NCI-H1105 (cell line): ENCODE data around the gene MSX2.
"Not testable (repeated sequence)": the region's sequence is repeated elsewhere in the genome, so short reads cannot be mapped to it uniquely, and the experiment has no call there.

Experiments
- DNase-seq: peaks from one replicate; lab custom pipeline; 2025; lab: John Stamatoyannopoulos, UW

MSX2 gene

GRCh38 chr5:174733091-174733690 is 8.8 kb downstream of the MSX2 start:
- DNase-seq: no peak

GRCh38 chr5:174733836-174734235 is 9.5 kb downstream of the MSX2 start:
- DNase-seq: peak; percentile 39

DNA sequence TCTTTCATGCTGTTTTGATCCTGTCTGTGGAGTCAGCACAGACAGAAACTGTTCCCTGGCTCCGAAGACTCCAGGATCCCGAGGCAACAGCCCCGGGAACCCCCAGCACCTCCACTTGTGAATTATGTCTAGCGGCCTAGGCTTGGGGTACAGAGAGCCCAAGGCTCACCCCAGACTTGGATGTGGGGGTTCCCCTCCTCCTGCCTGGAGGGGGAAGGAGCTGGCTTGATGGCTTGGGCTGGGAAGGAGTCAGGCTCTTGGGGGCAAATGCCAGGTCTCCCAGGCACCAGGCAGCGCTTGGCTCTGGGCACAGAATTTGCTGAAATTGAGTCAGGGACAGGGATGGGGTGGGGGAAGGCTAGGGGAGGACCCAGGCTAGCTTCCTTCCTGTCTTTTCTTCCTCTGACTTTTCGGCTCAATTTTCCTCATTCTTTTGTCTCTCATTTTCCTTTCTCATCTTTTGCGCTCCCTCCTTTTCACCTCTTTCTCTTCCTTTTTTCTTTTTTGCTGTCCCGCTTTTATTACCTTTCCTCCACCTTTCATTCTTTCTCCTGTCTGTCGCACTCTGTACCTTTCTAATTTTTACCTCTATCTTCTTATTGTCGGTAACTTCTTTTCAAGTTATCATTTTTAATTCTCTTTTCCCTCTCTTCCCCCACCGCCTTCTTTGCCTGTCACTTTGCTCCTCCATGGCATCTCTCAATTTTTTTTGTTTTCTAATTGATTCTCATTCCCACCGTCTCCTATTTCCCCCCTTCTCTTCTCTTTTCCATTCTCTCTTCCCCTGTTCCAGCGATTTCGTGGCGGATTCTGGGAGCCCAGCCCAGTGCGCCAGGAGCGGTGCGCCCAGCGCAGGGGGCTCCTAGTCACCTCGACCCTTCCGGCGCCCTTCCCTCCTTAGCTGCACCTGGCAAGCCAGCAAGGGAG is 10.5 kb downstream of the MSX2 start:
- no peak for DNase-seq

GRCh38 chr5:174735498-174736330 is 11.3 kb downstream of the MSX2 start:
- DNase-seq: peak; percentile 48

GRCh38 chr5:174736331-174736721 is 11.9 kb downstream of the MSX2 start:
- DNase-seq: no peak

- DNase-seq: no peak
Observed at GRCh38 chr5:174736777-174737176, 12.4 kb downstream of the MSX2 start.

DNA sequence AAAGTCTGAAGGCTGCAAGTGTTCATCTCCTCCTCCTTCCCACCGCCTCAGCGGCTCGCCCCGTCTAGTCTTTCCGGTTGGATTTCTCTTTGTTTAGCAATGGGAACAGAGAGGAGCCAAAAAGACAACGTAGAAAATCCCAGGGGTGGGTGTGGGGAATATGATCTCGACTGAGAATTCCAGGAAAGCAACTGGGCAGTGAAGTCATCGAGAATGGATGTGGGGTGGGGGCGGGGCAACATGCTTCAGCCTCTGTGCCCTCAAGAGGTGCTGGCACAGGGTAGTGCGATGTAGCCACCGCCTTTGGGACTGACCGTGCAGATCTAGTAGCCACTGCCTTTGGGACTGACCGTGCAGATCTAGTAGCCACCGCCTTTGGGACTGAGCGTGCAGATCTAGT is 12.9 kb downstream of the MSX2 start:
- DNase-seq: no peak

GRCh38 chr5:174741352-174741751 is 17.0 kb downstream of the MSX2 start:
- no peak for DNase-seq

DNA sequence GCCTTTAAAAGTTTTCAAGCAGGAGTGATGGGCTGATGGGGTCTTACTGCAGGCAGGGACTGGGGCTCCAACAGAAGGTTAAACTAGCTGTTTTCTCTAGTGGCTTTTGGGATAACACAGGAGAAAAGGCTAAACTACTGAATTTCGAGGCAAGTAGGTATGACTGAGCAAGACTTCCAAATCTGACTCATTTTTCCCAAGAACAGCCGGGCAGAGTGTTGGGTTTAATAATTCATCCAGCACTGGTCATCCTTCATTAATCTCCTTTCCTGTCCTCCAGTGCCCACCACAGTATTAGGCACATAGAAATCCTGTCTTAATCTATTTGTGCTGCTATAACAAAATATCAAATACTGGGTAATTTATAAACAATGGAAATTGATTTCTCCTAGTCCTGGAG is 20.5 kb downstream of the MSX2 start:
- no peak for DNase-seq

DNA sequence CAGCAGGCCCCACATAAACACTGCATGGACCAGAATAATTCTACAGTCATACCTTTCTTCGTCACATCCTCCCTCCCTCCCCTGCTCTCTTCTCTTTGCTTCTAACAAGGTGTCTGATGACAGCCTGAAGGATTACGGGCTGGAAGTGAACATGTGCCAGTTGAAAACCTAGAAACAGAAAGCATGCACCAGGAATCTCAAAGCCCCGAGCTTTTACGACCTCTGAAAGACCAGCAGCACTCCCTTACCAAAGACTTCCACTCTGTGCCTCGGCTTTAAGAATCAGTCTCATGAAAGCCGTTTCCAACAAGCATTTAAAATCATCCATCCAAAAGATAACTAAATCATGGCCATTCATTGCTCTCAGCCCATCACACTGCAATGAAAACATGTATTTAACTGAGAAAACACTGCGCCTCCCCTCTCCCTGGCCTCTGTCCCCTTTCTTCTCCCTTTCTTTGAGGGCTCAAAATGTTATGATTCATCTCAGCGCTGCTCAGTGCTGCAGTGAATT is 21.3 kb downstream of the MSX2 start:
- no peak for DNase-seq

GRCh38 chr5:174750711-174751110 is 26.3 kb downstream of the MSX2 start:
- DNase-seq: no peak

GRCh38 chr5:174751154-174752000 is 27.0 kb downstream of the MSX2 start:
- peak; percentile 61 for DNase-seq

GRCh38 chr5:174752121-174752520 is 27.7 kb downstream of the MSX2 start:
- DNase-seq: no peak

- no peak for DNase-seq
Observed at GRCh38 chr5:174755106-174755505, 30.7 kb downstream of the MSX2 start.

DNA sequence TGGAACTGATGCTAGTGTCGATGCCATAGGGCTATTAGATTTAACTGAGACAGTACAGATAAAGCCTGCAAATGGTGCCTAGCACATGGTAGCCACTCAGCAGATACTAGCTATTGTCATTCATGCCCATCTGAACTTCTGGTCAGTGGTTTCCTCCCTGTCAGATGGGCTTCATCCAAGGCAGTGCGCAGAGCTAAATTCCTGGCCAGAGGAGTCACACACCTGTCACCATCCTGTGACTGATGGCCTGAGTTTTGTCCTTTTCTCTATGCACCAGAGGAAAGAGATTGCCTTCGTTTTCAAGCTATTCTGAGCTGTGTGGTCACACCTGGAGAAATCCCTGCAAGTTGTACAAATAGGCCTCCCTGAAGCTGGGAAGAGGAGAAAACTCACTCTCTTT is 34.7 kb downstream of the MSX2 start:
- DNase-seq: no peak

DNA sequence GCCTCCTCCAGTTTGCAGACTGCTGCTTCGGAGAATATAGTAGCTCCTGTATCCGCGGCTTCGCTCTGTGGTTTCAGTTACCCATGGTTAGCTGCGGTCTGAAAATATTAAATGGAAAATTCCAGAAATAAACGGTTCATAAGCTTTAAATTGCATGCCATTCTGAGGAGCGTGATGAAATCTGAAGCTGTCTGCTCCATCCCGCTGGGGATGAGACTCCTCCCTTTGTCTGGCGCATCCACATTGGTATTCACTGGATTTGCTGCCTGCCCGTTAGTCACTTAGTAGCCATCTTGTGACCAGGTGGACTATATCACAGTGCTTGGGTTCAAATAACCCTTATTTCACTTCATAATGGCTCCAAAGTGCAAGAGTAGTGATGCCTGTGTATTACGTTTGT is 36.3 kb downstream of the MSX2 start:
- DNase-seq: no peak

GRCh38 chr5:174761341-174761740 is 37.0 kb downstream of the MSX2 start:
- not testable (repeated sequence) for DNase-seq

DNA sequence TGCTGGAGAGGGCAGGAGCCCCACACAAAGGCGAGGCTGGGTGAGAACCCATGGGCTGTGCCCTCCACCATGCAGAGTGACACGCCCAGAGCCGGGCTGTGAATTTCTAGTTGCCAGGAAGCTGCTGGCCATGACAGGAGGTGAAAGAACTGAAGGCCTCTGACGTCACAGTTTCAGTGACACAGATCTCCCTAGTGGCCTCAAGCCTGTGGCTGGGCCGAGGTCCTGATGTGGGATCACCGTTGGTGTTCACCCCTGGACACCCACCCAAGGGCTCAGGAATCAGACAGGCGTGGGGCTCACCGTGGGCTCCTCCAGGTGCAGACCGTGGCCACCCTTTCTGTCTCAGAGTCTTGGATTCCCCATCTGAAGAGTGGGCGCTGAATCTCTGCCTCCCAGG is 39.9 kb downstream of the MSX2 start:
- DNase-seq: no peak

DNA sequence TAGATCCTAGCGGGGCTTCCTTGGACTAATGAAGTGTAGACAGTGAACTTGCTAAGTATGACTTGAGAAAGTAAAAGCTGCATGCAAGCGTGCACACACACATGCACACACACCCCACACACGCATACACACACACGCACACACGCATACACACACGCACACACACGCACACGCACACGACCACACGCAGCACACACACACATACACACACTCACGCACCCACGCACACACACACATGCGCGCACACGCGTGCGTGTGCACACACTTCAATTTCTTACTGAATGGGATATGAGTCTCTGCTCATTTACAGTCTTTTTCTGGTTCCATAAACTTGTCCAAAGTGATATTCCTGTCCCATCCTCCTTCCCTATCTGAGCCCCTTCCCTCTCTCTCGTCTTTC is 41.2 kb downstream of the MSX2 start:
- DNase-seq: no peak

GRCh38 chr5:174767670-174768069 is 43.3 kb downstream of the MSX2 start:
- no peak for DNase-seq

- no peak for DNase-seq
Observed at GRCh38 chr5:174769005-174769404, 44.6 kb downstream of the MSX2 start.

DNA sequence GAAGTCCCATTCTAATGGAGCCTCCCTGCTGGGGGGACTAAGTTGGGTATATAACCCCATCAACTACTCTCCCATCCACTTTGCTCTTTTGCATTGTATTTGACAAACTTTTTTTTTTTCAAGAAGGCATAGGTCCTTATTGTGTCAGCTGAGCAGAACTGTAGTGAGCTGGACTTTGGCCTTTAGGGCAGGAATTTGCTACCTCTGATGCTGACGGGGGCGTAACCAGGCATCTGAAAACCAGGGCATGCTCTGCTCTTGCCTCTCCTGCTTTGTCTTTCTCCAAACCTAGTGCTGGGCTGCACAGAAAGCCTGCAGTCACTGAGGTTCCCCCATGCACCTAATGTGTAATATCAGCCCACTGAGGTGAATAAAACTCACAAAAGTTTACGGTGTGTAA is 49.0 kb downstream of the MSX2 start:
- DNase-seq: no peak
